ENCODE measurements around the gene SPINK2. TPM values are rescaled to one million over a fixed set of nuclear protein-coding genes. Genes with fewer than 3 reads are reported as not detected.

SPINK2 gene
- total and polyA plus RNA-seq, 2 donors (not counting 1 experiment from before 2014, with no cell fraction given): not detected

DNA sequence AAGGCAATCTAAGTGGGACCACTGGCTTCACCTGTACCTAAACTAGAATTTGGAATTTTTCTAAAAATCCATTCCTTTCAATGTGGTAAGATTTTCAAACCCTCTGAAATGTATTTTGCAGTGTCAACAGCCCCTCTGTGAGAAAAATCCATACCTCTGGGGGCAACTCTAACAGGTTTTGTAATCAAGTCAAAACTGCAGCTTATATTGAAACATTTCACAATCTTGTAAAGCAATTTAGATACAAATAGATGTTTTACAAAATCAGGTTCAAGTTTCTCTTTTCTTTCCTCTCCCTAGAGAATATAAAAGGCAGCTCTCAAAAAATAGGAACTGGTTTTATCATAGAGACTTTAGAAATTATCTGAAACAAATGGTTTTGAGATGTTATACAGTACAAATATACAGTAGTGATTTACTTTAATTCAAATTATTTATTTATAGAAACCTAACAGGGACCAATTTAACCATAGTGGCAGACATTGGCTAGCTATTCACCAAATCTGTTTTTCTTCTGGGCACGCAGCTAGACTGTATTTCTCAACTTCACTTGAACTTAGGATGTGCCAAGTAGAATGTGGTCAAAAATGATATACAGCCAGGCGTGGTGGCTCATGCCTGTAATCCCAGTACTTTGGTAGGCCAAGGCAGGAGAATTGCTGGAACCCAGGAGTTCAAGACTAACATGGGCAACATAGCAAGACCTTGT is 36.3 kb upstream of the SPINK2 start:
- DNase-seq (ENCODE audit: low read depth in 2 of 2): no peak
- H3K79me2 ChIP-seq (ENCODE audit: control insufficient read depth, insufficient read depth, low read length): no peaks in the 10 kb centered on the region
- no peak overlapping the region for H3K27ac ChIP-seq (ENCODE audit: insufficient read depth, low read length)

DNA sequence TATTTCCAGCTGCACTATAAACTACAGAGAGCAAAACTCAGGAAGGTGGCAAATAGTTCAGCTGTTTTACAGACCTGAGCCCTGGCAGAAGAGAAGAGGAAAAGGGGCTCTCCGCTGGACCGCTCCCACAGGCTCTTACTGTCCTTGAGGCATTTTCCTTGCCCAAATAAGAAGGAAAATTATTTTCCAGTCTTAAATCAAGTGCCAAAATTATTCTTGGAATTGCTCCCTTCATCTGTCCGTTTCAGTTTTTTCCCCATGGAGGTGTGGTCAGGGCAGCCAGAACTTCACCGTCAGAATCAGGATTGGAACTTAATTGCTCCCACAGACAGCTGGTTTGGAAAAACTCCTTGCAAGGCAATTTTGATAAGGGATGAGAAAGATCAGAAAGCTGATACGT is 35.2 kb upstream of the SPINK2 start:
- no peak for DNase-seq (ENCODE audit: low read depth in 2 of 2)
- H3K4me3 ChIP-seq (replicated peaks in 1 of 4; ENCODE audit: control extremely low read depth in 1 of 4, insufficient read depth in 1 of 4, low read depth in 3 of 4, low read length in 4 of 4): no peak overlapping the region
- TF ChIP-seq CTCF (conservative IDR thresholded peaks at IDR 0.05 in 1 of 2, IDR thresholded peaks at IDR 0.05 in 1 of 2; ENCODE audit: low read depth in 1 of 2, low read length in 2 of 2) (no peak), EZH2 (IDR thresholded peaks at IDR 0.05; ENCODE audit: low read length, missing control alignments) (no peak)
- no peaks in the 10 kb centered on the region for H3K4me1 ChIP-seq (ENCODE audit: control insufficient read depth, extremely low read depth, insufficient read depth, low read length)
- H2AFZ ChIP-seq (ENCODE audit: low read length): no peak overlapping the region
- H3K79me2 ChIP-seq (ENCODE audit: control insufficient read depth, insufficient read depth, low read length): no peaks in the 10 kb centered on the region
- H3K9ac ChIP-seq (ENCODE audit: insufficient read depth, low read length): no peak overlapping the region
- no peaks in the 10 kb centered on the region for H3K9me3 ChIP-seq (ENCODE audit: control insufficient read depth, insufficient read depth, low read depth, low read length)
- H3K27me3 ChIP-seq (ENCODE audit: control insufficient read depth, insufficient read depth, low read length): peaks cover 9% of the 10 kb centered on the region
- no peak overlapping the region for H3K4me2 ChIP-seq (ENCODE audit: extremely low read depth, insufficient read depth, low read length)
- H3K27ac ChIP-seq (ENCODE audit: insufficient read depth, low read length): no peak overlapping the region
- no peaks in the 10 kb centered on the region for H3K36me3 ChIP-seq (ENCODE audit: control insufficient read depth, insufficient read depth, low read length)
- H4K20me1 ChIP-seq (ENCODE audit: control insufficient read depth, extremely low read depth, insufficient read depth, low read length): no peaks in the 10 kb centered on the region

More for the DNA sequence above, 36.3 kb upstream of the SPINK2 start:
- Histone ChIP-seq H3K36me3 (ENCODE audit: control insufficient read depth, insufficient read depth, low read length) (no peaks in the 10 kb centered on the region), H3K4me1 (ENCODE audit: control insufficient read depth, extremely low read depth, insufficient read depth, low read length) (no peaks in the 10 kb centered on the region), H3K9me3 (ENCODE audit: control insufficient read depth, insufficient read depth, low read depth, low read length) (no peaks in the 10 kb centered on the region), H2AFZ (ENCODE audit: low read length) (no peak overlapping the region), H4K20me1 (ENCODE audit: control insufficient read depth, extremely low read depth, insufficient read depth, low read length) (no peaks in the 10 kb centered on the region), H3K9ac (ENCODE audit: insufficient read depth, low read length) (no peak overlapping the region), H3K4me3 (replicated peaks in 1 of 4; ENCODE audit: control extremely low read depth in 1 of 4, insufficient read depth in 1 of 4, low read depth in 3 of 4, low read length in 4 of 4) (no peak overlapping the region), H3K27me3 (ENCODE audit: control insufficient read depth, insufficient read depth, low read length) (peaks cover 9% of the 10 kb centered on the region), H3K4me2 (ENCODE audit: extremely low read depth, insufficient read depth, low read length) (no peak overlapping the region)
- no peak for TF ChIP-seq EZH2 (IDR thresholded peaks at IDR 0.05; ENCODE audit: low read length, missing control alignments)
- no peak for TF ChIP-seq CTCF (conservative IDR thresholded peaks at IDR 0.05 in 1 of 2, IDR thresholded peaks at IDR 0.05 in 1 of 2; ENCODE audit: low read depth in 1 of 2, low read length in 2 of 2)

DNA sequence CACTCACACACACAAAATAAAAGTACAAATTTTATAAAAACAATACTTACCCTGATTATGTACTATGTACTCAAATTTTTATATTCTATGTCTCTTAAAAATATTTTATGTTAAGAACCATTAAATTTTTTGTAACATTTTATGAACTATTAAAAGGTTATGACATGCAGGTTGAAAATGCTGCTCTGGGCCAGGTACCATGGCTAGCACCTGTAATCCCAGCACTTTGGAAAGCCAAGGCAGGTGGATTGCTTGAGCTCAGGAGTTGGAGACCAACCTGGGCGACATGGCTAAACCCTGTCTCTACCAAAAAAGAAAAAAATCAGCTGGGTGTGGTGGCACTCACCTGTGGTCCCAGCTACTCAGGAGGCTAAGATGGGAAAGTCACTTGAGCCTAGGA is 29.4 kb upstream of the SPINK2 start:
- Histone ChIP-seq H3K4me3 (replicated peaks in 1 of 4; ENCODE audit: control extremely low read depth in 1 of 4, insufficient read depth in 1 of 4, low read depth in 3 of 4, low read length in 4 of 4) (no peak overlapping the region), H2AFZ (ENCODE audit: low read length) (no peak overlapping the region), H3K9ac (ENCODE audit: insufficient read depth, low read length) (no peak overlapping the region), H3K4me2 (ENCODE audit: extremely low read depth, insufficient read depth, low read length) (no peak overlapping the region), H3K79me2 (ENCODE audit: control insufficient read depth, insufficient read depth, low read length) (no peaks in the 10 kb centered on the region), H3K27me3 (ENCODE audit: control insufficient read depth, insufficient read depth, low read length) (no peaks in the 10 kb centered on the region), H3K36me3 (ENCODE audit: control insufficient read depth, insufficient read depth, low read length) (no peaks in the 10 kb centered on the region), H3K9me3 (ENCODE audit: control insufficient read depth, insufficient read depth, low read depth, low read length) (no peaks in the 10 kb centered on the region), H4K20me1 (ENCODE audit: control insufficient read depth, extremely low read depth, insufficient read depth, low read length) (no peaks in the 10 kb centered on the region), H3K4me1 (ENCODE audit: control insufficient read depth, extremely low read depth, insufficient read depth, low read length) (no peaks in the 10 kb centered on the region), H3K27ac (ENCODE audit: insufficient read depth, low read length) (no peak overlapping the region)
- TF ChIP-seq CTCF (conservative IDR thresholded peaks at IDR 0.05 in 1 of 2, IDR thresholded peaks at IDR 0.05 in 1 of 2; ENCODE audit: low read depth in 1 of 2, low read length in 2 of 2): no peak
- TF ChIP-seq EZH2 (IDR thresholded peaks at IDR 0.05; ENCODE audit: low read length, missing control alignments): no peak
- no peak for DNase-seq (ENCODE audit: low read depth in 2 of 2)
